Measurements from ENCODE around the gene FIGN.

- TF ChIP-seq EZH2phosphoT487 (IDR thresholded peaks at IDR 0.05; ENCODE audit: insufficient read depth, low read depth) (no peak), EZH2 (IDR thresholded peaks at IDR 0.05; ENCODE audit: insufficient read depth, poor library complexity, severe bottlenecking) (no peak)
Measured at GRCh38 chr2:163659224-163659623, 76.6 kb downstream of the FIGN start.
